Stimulated activated CD8-positive, alpha-beta memory T cell treated with anti-CD3 and anti-CD28 coated beads, Interleukin-7, amount 100 ng/mL, for 48 hours (primary cell): ENCODE data around the gene TFPI.
"Not testable (repeated sequence)": the region's sequence is repeated elsewhere in the genome, so short reads cannot be mapped to it uniquely, and the experiment has no call there.

Source experiments
- DNase-seq, 2 donors: peaks; one replicate each; pipeline ENCODE4 v3.0.0-alpha.2; 2020; ENCODE audit warnings: low read depth in 1 of 2; ENCODE audit errors: extremely low read depth in 1 of 2

Gene TFPI

GRCh38 chr2:187554011-187554703 lies at the start of gene TFPI:
Gene TFPI (minus strand): TSS chr2:187554435. CDS start chr2:187503768, 50,667 bp downstream.
- DNase-seq: no peak

- DNase-seq: no peak
Measured at GRCh38 chr2:187594801-187595200, 40.6 kb upstream of the TFPI start.

GRCh38 chr2:187593697-187594096 lies 39.5 kb upstream of the TFPI start:
- no peak for DNase-seq

GRCh38 chr2:187593098-187593497 lies 38.9 kb upstream of the TFPI start:
- DNase-seq: no peak

- no peak for DNase-seq
Measured at GRCh38 chr2:187590175-187590574, 35.9 kb upstream of the TFPI start.

- DNase-seq: no peak
Measured at GRCh38 chr2:187586011-187586641, 31.9 kb upstream of the TFPI start.

GRCh38 chr2:187581125-187581896 lies 27.1 kb upstream of the TFPI start:
- no peak for DNase-seq

GRCh38 chr2:187580462-187581124 lies 26.4 kb upstream of the TFPI start:
- DNase-seq: no peak

- DNase-seq: no peak
Measured at GRCh38 chr2:187577310-187577709, 23.1 kb upstream of the TFPI start.

GRCh38 chr2:187576906-187577305 lies 22.7 kb upstream of the TFPI start:
- no peak for DNase-seq

GRCh38 chr2:187575751-187576067 lies 21.5 kb upstream of the TFPI start:
- no peak for DNase-seq

GRCh38 chr2:187574969-187575750 lies 20.9 kb upstream of the TFPI start:
- no peak for DNase-seq

GRCh38 chr2:187573722-187574121 lies 19.5 kb upstream of the TFPI start:
- DNase-seq: no peak

- DNase-seq: not testable (repeated sequence)
Measured at GRCh38 chr2:187571996-187572395, 17.8 kb upstream of the TFPI start.

- no peak for DNase-seq
Measured at GRCh38 chr2:187569571-187569970, 15.3 kb upstream of the TFPI start.

- no peak for DNase-seq
Measured at GRCh38 chr2:187569042-187569441, 14.8 kb upstream of the TFPI start.

GRCh38 chr2:187567126-187567525 lies 12.9 kb upstream of the TFPI start:
- no peak for DNase-seq

- DNase-seq: no peak
Measured at GRCh38 chr2:187566712-187567111, 12.5 kb upstream of the TFPI start.

- DNase-seq: no peak
Measured at GRCh38 chr2:187566266-187566665, 12.0 kb upstream of the TFPI start.

- DNase-seq: not testable (repeated sequence)
Measured at GRCh38 chr2:187565618-187566017, 11.4 kb upstream of the TFPI start.

GRCh38 chr2:187556493-187556892 lies 2.3 kb upstream of the TFPI start:
- not testable (repeated sequence) for DNase-seq
